HG02973 (cell line): Measurements from ENCODE around the gene RAB5IF.

ENCODE experiments used
- ATAC-seq: cut with Tn5 transposase; IDR thresholded peaks from one replicate; pipeline ENCODE4 v1.9.1; 2021; ENCODE audit warnings: moderate library complexity; ENCODE audit not compliant: unreplicated experiment

RAB5IF gene

GRCh38 chr20:36658300-36658699 is 52.7 kb downstream of the RAB5IF start:
- no peak for ATAC-seq
